Calu3 (cell line): Measurements from ENCODE around the gene CTNND2. TPM values are rescaled to one million over a fixed set of nuclear protein-coding genes. Genes with fewer than 3 reads are reported as not detected.

Experiments used
- BruUV-seq: library from RNA; stranded (reverse); fragments of 400-500 nt; replicated peaks from 2 replicates; lab custom pipeline; 2021; lab: Mats Ljungman, UMichigan
- CTCF ChIA-PET: fragments of 300-600 bp; sonication (Branson Sonifier 250); formaldehyde crosslinking; loops from one replicate; lab custom pipeline; 2022; ENCODE audit warnings: antibody characterized with exemption; lab: Charles Lee
- DNase-seq: peaks from one replicate; pipeline ENCODE4 v3.0.0; 2022
- H3K27ac Mint-ChIP-seq: one replicate; pipeline ENCODE4 v1.8.0; 2022; ENCODE audit warnings: mixed read lengths; ENCODE audit not compliant: unreplicated experiment
- H3K27me3 Mint-ChIP-seq: one replicate; pipeline ENCODE4 v1.8.0; 2022; ENCODE audit warnings: mixed read lengths; ENCODE audit not compliant: unreplicated experiment
- H3K36me3 Mint-ChIP-seq: one replicate; pipeline ENCODE4 v1.8.0; 2022; ENCODE audit warnings: mild to moderate bottlenecking, moderate library complexity, mixed read lengths; ENCODE audit not compliant: insufficient read depth, unreplicated experiment
- H3K4me1 Mint-ChIP-seq: one replicate; pipeline ENCODE4 v1.8.0; 2022; ENCODE audit warnings: mild to moderate bottlenecking, low read depth, mixed read lengths; ENCODE audit not compliant: unreplicated experiment
- H3K4me3 Mint-ChIP-seq: one replicate; pipeline ENCODE4 v1.8.0; 2022; ENCODE audit warnings: mild to moderate bottlenecking, low read depth, moderate library complexity, mixed read lengths; ENCODE audit not compliant: unreplicated experiment
- H3K9me3 Mint-ChIP-seq: one replicate; pipeline ENCODE4 v1.8.0; 2022; ENCODE audit warnings: low read depth, mixed read lengths; ENCODE audit not compliant: unreplicated experiment
- intact Hi-C: fragments of 100-400 bp; cut with micrococcal nuclease; formaldehyde crosslinking; loops from one replicate; pipeline ENCODE4 v1.10.0; 2022; ENCODE audit not compliant: unreplicated experiment
- total RNA-seq: library from RNA; stranded (reverse); gene quantifications from 2 replicates; pipeline ENCODE4 v1.2.3, GENCODE V29; 2022
- TF ChIP-seq, protein P1 (sequence below): fragments of 200-600 bp; IDR thresholded peaks from one replicate; pipeline ENCODE4 v1.8.0; 2022; ENCODE audit warnings: antibody characterized with exemption; ENCODE audit not compliant: unreplicated experiment

Gene CTNND2
- total RNA-seq, 1 experiment from 2014 or later: 19.6 TPM

DNA sequence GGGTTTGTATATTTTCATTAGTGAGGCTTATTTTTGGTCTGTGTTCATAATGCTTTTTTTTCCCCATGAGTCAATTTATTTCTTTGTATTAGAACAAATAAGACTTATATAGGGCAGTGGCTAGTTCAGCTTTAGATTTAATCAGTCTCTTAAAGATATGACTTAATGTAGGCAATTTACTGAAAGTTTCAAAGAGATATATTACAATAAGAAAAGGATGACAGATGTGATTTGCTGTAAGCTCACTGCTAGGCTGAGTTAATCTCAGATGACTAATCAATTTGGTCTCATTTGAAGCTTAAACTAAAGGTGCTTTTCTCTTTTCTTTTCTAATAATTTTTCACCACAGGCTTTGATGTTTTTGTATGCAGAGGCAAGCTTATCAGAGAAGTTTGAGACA lies 851.4 kb downstream of the CTNND2 start:
- no peaks in the 10 kb centered on the region for H3K36me3 Mint-ChIP-seq
- intact Hi-C loops: no loop called here
- TF ChIP-seq, protein P1, sequence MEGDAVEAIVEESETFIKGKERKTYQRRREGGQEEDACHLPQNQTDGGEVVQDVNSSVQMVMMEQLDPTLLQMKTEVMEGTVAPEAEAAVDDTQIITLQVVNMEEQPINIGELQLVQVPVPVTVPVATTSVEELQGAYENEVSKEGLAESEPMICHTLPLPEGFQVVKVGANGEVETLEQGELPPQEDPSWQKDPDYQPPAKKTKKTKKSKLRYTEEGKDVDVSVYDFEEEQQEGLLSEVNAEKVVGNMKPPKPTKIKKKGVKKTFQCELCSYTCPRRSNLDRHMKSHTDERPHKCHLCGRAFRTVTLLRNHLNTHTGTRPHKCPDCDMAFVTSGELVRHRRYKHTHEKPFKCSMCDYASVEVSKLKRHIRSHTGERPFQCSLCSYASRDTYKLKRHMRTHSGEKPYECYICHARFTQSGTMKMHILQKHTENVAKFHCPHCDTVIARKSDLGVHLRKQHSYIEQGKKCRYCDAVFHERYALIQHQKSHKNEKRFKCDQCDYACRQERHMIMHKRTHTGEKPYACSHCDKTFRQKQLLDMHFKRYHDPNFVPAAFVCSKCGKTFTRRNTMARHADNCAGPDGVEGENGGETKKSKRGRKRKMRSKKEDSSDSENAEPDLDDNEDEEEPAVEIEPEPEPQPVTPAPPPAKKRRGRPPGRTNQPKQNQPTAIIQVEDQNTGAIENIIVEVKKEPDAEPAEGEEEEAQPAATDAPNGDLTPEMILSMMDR: no peak
- BruUV-seq: no TSS peak
- H3K4me3 Mint-ChIP-seq: no peak overlapping the region
- H3K4me1 Mint-ChIP-seq: peaks cover 7% of the 10 kb centered on the region
- no peaks in the 10 kb centered on the region for H3K9me3 Mint-ChIP-seq
- no peak for DNase-seq
- CTCF ChIA-PET: no interaction called here
- no peak overlapping the region for H3K27ac Mint-ChIP-seq
- H3K27me3 Mint-ChIP-seq: no peaks in the 10 kb centered on the region

DNA sequence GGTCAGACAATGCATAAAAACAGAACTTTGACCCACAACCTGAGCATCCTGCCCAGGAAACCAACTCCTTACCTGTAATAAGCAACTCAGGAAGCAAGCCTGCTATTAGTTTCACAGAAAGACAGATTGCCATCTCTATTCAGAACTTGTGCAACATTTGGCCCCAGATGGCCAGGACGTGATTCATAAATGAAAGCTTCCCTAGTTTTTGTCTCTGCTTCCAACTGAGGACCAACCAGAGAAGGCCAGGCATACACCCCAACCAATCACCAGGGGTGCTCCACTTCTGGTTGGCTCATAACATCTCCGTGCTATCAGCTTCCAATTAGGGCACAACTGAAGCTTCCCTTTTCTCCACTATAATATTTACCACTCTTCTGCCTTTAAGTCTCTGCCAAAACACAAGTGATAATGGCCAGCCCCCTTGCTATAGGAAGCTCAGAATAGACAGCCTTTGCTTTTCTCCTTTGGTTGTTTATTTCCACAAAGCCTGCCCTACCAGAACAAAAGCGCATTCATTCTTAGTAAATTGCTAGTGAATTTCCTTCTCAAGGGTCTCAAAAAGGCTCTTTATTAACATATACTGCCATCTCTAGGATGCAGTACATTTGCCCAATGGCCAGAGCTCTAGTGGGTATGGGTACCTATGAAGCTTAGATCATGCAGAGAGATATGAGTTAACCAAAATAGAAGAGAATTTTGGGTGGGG lies 853.5 kb downstream of the CTNND2 start:
- BruUV-seq: no TSS peak
- H3K9me3 Mint-ChIP-seq: no peaks in the 10 kb centered on the region
- no peaks in the 10 kb centered on the region for H3K36me3 Mint-ChIP-seq
- no peaks in the 10 kb centered on the region for H3K27me3 Mint-ChIP-seq
- H3K27ac Mint-ChIP-seq: no peak overlapping the region
- no peak for DNase-seq
- H3K4me3 Mint-ChIP-seq: no peak overlapping the region
- intact Hi-C loops: no loop called here
- CTCF ChIA-PET: no interaction called here
- peaks cover 7% of the 10 kb centered on the region for H3K4me1 Mint-ChIP-seq
- TF ChIP-seq, protein P1: no peak

DNA sequence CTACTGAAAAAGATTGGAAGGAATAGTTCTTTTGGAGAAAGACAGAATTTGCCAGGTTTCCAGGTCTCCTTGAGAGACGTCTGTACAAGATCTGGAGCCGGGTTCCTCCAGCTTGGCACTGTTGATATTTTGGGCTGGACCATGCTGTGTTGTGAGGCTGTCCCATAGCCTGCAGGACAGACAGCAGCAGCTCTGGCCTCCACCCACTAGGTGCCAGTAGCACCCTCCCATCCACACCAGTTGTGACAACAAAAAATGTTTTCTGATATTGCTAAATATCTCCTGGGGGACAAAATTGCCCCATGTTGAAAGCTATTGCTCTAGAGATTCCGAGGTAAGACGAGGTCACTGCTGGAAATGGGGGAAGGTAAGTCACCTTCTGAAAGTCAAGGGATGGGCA lies 855.5 kb downstream of the CTNND2 start:
- Mint-ChIP-seq H3K9me3 (no peaks in the 10 kb centered on the region), H3K27me3 (no peaks in the 10 kb centered on the region), H3K36me3 (no peaks in the 10 kb centered on the region), H3K27ac (no peak overlapping the region), H3K4me1 (peaks cover 7% of the 10 kb centered on the region), H3K4me3 (no peak overlapping the region)
- TF ChIP-seq, protein P1: no peak
- intact Hi-C loops: loop anchor here (1.0 to 5.0 kb wide), 2 partner anchors 134 to 356 kb away; no protein-coding TSS in a partner anchor
- BruUV-seq: no TSS peak
- CTCF ChIA-PET: no interaction called here
- DNase-seq: peak; percentile 45

DNA sequence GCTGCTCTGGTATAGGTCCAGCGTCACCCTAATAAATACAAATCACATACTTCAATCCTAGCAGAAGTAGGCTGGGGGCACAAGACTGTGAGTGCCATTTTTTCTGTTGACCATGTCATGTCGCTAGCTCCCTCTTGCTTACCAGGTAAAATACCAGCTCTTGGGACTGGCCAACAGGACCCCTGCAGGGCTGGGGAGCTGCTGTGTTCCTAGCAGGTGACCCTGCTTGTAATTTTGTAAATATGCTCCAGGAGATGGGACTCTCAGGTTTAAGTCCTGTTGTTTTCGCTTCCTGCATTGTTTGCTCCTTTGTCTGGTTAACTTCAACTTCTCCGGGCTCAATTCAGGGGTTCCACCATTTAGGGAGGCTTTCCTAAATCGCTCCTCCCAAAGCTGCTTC lies 856.6 kb downstream of the CTNND2 start:
- Mint-ChIP-seq H3K27me3 (no peaks in the 10 kb centered on the region), H3K4me3 (no peak overlapping the region), H3K4me1 (peaks cover 7% of the 10 kb centered on the region), H3K9me3 (no peaks in the 10 kb centered on the region), H3K36me3 (no peaks in the 10 kb centered on the region), H3K27ac (no peak overlapping the region)
- intact Hi-C loops: loop anchor here (1.0 to 5.0 kb wide), 3 partner anchors 135 to 595 kb away; no protein-coding TSS in a partner anchor
- no peak for DNase-seq
- CTCF ChIA-PET: no interaction called here
- TF ChIP-seq, protein P1: no peak
- no TSS peak for BruUV-seq
